Fibroblast of the aortic adventitia (primary cell): Measurements from ENCODE around the gene CUL9. TPM values are rescaled to one million over a fixed set of nuclear protein-coding genes. Genes with fewer than 3 reads are reported as not detected.

Experiments
- DNase-seq: peaks from one replicate; pipeline ENCODE4 v3.0.0-alpha.2; 2010; ENCODE audit warnings: low read depth
- H3K4me3 ChIP-seq: 2 replicates; pipeline ENCODE4 v1.5.1; 2011; ENCODE audit warnings: low read depth, mild to moderate bottlenecking, control low read depth, low read length, moderate library complexity
- CTCF ChIP-seq: IDR thresholded peaks from 2 replicates; pipeline ENCODE4 v1.5.1; 2011; ENCODE audit warnings: mild to moderate bottlenecking, low read length, control low read depth, inconsistent platforms; ENCODE audit not compliant: insufficient read depth
- total RNA-seq: library from RNA; depleted of rRNA; stranded (reverse); fragments of >200 nt; gene quantifications from 2 replicates; pipeline ENCODE4 v1.2.3, GENCODE V29; 2012; ENCODE audit warnings: low replicate concordance

Gene CUL9
- total RNA-seq, 1 donor, result 28.7 TPM

GRCh38 chr6:43207286-43207685 is 25.3 kb downstream of the CUL9 start:
- H3K4me3 ChIP-seq, result no peak overlapping the region
- TF ChIP-seq CTCF, result no peak
- DNase-seq, result no peak

- H3K4me3 ChIP-seq, result no peak overlapping the region
- no peak for DNase-seq
- no peak for TF ChIP-seq CTCF
Measured at GRCh38 chr6:43211955-43212354, 30.0 kb downstream of the CUL9 start.

GRCh38 chr6:43213431-43213830 is 31.4 kb downstream of the CUL9 start:
- no peak for TF ChIP-seq CTCF
- no peak for DNase-seq
- H3K4me3 ChIP-seq, result no peak overlapping the region

GRCh38 chr6:43215066-43215465 is 33.1 kb downstream of the CUL9 start:
- no peak for TF ChIP-seq CTCF
- no peak overlapping the region for H3K4me3 ChIP-seq
- DNase-seq, result no peak

- TF ChIP-seq CTCF, result no peak
- no peak for DNase-seq
Measured at GRCh38 chr6:43216200-43216599, 34.2 kb downstream of the CUL9 start.

GRCh38 chr6:43217351-43217750 is 35.4 kb downstream of the CUL9 start:
- no peak for TF ChIP-seq CTCF
- DNase-seq, result no peak
- no peak overlapping the region for H3K4me3 ChIP-seq

More at GRCh38 chr6:43216200-43216599, 34.2 kb downstream of the CUL9 start:
- no peak overlapping the region for H3K4me3 ChIP-seq

GRCh38 chr6:43219119-43219518 is 37.1 kb downstream of the CUL9 start:
- TF ChIP-seq CTCF, result no peak
- no peak for DNase-seq
- H3K4me3 ChIP-seq, result no peak overlapping the region
